Activated T-helper 17 cell treated with anti-CD3 and anti-CD28 coated beads, Interleukin-2, amount 50 U/mL, for 72 hours (primary cell): ENCODE measurements around the gene MCAM. TPM values are rescaled to one million over a fixed set of nuclear protein-coding genes. Genes with fewer than 3 reads are reported as not detected.
A peak's percentile ranks its signal among the peaks of the same experiment; 100 is the strongest.

Experiments
- ATAC-seq: fragments of 150-1000 bp; cut with Tn5 transposase; replicated peaks from 2 replicates; pipeline ENCODE4 v1.10.0; 2021; ENCODE audit warnings: mild to moderate bottlenecking, moderate library complexity
- H3K27ac Mint-ChIP-seq: one replicate; pipeline ENCODE4 v1.8.0; 2022; ENCODE audit warnings: mixed read lengths
- H3K27me3 Mint-ChIP-seq: one replicate; pipeline ENCODE4 v1.8.0; 2022; ENCODE audit warnings: mixed read lengths
- H3K36me3 Mint-ChIP-seq: one replicate; pipeline ENCODE4 v1.8.0; 2022; ENCODE audit warnings: low read depth, mild to moderate bottlenecking, mixed read lengths
- H3K4me1 Mint-ChIP-seq: one replicate; pipeline ENCODE4 v1.8.0; 2022; ENCODE audit warnings: mixed read lengths
- H3K4me3 Mint-ChIP-seq: one replicate; pipeline ENCODE4 v1.8.0; 2022; ENCODE audit warnings: mild to moderate bottlenecking, mixed read lengths
- H3K9me3 Mint-ChIP-seq: one replicate; pipeline ENCODE4 v1.8.0; 2022; ENCODE audit warnings: mixed read lengths
- total RNA-seq, 2 donors: library from RNA; stranded (reverse); gene quantifications; one replicate each; pipeline ENCODE4 v1.2.3, GENCODE V29; 2022

The MCAM gene
- total RNA-seq, 2 donors from 2014 or later, result 8.2 to 31.1 TPM

DNA sequence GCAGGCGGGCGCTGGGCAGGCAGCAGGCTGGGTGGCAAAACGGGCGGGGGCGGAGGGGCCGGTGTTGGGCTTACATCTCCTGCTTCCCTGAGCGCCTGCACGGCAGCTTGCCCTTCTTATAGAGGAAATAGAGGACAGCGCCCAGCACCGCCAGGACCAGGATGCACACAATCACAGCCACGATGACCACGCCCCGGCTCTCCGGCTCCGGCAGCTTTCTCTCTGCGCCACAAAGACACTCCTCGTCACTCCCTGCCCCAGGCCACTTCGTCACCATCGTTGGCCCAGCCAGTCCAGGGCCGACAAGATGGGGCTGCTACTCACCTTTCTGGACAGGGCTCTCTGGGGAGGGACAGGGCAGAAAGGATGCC lies 6.3 kb downstream of the MCAM start:
- Mint-ChIP-seq H3K9me3 (no peaks in the 10 kb centered on the region), H3K27me3 (no peaks in the 10 kb centered on the region), H3K27ac (no peak overlapping the region), H3K36me3 (peaks cover 15% of the 10 kb centered on the region), H3K4me1 (peaks cover 6% of the 10 kb centered on the region), H3K4me3 (no peak overlapping the region)
- no peak for ATAC-seq

DNA sequence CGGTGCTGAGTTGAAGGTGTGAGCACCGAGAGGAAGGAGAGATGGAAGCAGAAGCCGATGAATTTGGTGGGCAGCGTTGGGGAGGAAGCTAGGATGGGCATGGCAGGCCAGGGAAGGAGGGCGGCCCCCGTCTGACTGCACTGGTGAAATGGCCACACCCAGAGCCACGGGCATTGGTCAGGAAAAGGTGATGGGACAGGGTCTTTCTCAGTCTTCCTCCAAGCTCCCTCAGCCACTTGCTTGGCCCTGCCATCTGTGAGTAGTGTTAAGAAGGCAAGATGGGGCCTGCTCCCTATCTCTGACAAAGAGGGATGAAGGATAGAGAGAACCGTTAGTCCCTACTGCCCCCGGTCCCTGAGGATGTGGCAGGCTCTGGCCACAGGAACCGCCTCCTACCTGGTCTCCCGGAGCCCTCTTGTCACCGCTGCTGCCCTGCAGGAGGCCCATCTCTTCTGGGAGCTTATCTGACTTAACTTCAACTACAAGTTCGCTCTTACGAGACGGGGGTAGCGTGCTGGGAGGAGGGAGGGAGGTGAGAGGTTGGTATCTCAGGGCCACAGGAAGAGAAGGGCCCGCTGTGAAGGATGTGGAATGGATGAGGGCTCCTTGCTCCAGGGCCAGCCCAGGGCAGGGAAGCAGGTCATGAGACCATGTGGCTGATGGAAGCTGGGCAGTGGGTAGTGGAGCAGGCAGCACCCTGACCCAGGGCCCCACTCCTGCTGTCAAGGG lies 6.8 kb downstream of the MCAM start:
- no peak overlapping the region for H3K4me3 Mint-ChIP-seq
- ATAC-seq, result no peak
- no peaks in the 10 kb centered on the region for H3K9me3 Mint-ChIP-seq
- H3K27me3 Mint-ChIP-seq, result no peaks in the 10 kb centered on the region
- no peak overlapping the region for H3K27ac Mint-ChIP-seq
- peaks cover 20% of the 10 kb centered on the region for H3K36me3 Mint-ChIP-seq
- H3K4me1 Mint-ChIP-seq, result peaks cover 11% of the 10 kb centered on the region

DNA sequence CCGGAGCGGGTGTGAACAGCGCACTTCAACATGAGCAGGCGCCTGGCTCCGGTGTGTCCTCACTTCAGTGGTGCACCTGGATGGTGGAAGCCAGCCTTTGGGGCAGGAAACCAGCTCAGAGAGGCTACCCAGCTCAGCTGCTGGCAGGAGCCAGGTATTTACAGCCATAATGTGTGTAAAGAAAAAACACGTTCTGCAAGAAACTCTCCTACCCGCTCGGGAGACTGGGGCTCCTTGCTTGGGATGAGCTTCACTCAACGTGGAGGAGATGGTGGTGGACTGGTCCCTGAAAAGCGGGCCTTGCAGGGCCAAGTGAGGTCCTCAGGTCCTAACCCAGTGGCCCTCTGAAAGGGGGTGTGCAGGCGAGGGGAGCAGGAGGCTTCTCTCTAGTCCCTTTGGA lies 7.5 kb downstream of the MCAM start:
- no peaks in the 10 kb centered on the region for H3K27me3 Mint-ChIP-seq
- H3K4me1 Mint-ChIP-seq, result peaks cover 13% of the 10 kb centered on the region
- H3K4me3 Mint-ChIP-seq, result no peak overlapping the region
- no peak for ATAC-seq
- no peak overlapping the region for H3K27ac Mint-ChIP-seq
- H3K36me3 Mint-ChIP-seq, result peaks cover 27% of the 10 kb centered on the region
- H3K9me3 Mint-ChIP-seq, result no peaks in the 10 kb centered on the region

DNA sequence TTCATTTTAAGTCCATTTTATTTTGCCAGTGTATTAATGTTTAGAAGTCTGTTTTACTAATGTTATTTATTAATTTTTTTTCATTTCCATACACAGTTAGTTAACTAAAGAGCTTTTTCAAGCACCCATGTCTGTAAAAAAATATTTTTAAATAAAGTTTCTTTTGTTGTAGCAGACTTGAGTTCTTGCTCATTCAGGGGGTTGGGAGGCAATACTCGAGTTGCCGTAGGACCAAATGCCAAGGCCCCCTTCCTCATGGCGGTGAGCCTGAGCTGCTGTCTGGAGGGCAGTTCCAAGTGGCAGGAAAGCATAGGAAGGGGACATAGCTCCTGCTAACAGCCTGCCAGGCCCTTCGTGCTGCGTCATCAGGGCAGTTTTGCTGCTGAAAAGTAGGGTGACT lies 9.0 kb downstream of the MCAM start:
- H3K27ac Mint-ChIP-seq, result no peak overlapping the region
- peaks cover 42% of the 10 kb centered on the region for H3K36me3 Mint-ChIP-seq
- no peaks in the 10 kb centered on the region for H3K27me3 Mint-ChIP-seq
- peaks cover 13% of the 10 kb centered on the region for H3K4me1 Mint-ChIP-seq
- ATAC-seq, result no peak
- no peak overlapping the region for H3K4me3 Mint-ChIP-seq
- H3K9me3 Mint-ChIP-seq, result no peaks in the 10 kb centered on the region

DNA sequence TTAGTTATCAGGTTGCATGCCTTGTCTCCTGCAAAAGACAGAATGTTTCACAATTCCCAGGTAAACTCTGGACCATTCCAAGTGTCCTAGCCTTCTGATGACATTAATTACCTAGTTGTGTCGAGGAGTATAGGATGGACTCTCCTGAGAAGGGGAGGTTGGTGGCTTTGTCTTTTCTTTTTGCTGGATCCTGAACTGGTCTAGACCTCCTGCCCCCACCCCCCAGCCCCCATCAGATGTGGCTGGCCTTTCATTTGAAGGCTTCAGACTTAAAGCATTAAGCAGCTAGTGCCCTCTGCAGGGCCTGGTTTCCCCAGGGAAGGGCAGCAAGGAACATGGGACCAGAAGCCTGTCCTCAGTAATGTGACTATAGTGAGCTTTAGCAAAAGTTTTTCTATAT lies 9.7 kb downstream of the MCAM start:
- Mint-ChIP-seq H3K27me3 (no peaks in the 10 kb centered on the region), H3K4me3 (peak overlapping the region; percentile 45), H3K9me3 (no peaks in the 10 kb centered on the region), H3K27ac (peak overlapping the region; percentile 69), H3K4me1 (peaks cover 13% of the 10 kb centered on the region), H3K36me3 (peaks cover 49% of the 10 kb centered on the region)
- ATAC-seq, result no peak

DNA sequence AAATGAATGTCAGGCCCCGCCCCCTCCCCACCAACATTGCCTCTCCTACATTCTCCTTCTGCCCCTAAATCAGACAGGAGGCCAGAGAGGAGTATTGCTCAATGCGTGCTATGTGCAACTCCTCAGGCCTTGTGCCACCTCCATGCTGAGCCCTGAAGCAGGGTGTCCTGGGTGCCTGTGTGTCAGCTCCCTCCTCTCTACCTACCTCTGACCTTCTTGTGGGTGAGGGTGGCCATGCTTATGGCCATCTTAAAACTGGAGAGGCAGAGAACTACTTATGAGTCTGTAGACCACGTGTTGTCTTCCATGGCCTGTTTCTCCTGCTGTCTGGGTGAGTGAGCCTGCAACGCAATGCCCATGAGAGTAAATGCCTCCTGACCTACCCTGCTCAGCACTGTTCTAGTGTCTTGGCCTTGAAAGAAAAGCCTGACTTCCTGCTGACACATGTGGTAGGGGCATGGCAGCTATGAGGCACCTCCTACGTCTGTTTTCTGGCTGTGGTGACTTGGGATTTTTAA lies 10.5 kb downstream of the MCAM start:
- Mint-ChIP-seq H3K36me3 (peaks cover 57% of the 10 kb centered on the region), H3K27me3 (no peaks in the 10 kb centered on the region), H3K4me3 (peak overlapping the region; percentile 45), H3K27ac (peak overlapping the region; percentile 69), H3K9me3 (no peaks in the 10 kb centered on the region), H3K4me1 (peaks cover 13% of the 10 kb centered on the region)
- peak; percentile 90 for ATAC-seq

DNA sequence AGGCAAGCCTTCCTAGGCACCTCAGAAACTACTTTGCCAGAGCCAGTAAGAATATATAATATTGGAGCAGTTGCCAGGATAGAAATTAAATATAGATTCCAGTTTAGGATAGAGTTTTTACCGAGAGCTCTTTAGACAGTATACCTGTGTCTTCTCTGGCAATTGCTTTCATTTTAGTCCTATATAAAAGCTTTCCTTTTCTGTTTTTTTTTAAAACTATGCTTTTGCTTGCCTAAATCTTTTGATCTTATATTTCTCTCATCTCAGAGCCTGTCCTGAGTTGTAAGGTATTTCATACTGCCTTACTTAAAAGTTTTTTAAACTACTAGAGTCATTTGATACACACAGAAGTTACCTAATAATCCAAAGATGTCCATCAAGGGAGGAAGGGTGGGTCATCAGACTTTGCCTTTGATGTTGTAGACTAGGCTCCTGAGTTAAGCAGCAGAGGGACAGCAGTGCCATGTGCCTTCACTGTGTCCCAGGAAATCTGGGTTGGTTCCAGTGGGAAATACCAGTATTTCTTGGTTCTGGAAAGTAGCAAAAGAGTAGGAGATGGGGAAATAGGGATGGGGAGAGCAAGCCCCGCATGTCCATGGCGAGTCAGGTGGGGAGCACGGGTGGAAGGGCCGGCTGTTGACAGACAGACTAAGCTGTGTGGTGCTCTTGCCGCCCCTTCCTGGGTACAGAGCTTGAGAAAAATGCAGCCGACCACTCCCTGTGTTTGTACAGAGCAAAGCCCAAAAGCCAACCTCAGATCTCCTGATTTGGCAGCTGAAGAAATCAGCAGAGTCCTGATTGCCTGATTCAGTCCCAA lies 11.2 kb downstream of the MCAM start:
- Mint-ChIP-seq H3K4me1 (peaks cover 13% of the 10 kb centered on the region), H3K27me3 (no peaks in the 10 kb centered on the region), H3K9me3 (no peaks in the 10 kb centered on the region), H3K27ac (peak overlapping the region; percentile 69), H3K4me3 (peak overlapping the region; percentile 45), H3K36me3 (peaks cover 64% of the 10 kb centered on the region)
- ATAC-seq, result no peak

DNA sequence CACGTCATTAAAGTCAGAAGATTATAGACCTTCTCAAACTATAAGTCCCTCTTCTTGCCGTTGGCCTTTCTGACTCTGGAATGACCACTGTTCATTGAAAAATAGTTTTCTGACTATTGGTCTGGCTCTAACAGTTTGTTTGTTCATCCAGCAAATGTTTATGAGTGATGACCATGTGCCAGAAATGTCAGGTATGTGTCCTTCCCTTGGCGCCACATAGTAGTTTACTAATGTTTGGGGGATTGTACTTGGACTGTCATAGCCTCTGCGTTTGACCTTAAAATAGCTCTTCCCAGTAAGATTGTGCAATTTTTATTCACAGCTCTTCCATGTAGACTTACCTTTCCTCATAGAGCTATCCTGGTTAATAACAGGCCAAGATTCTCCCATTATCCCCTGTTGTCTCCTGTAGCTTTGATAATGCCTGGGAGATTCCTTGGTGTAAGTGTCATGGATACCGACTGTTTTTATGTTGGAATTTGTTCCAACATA lies 13.7 kb downstream of the MCAM start:
- peaks cover 77% of the 10 kb centered on the region for H3K36me3 Mint-ChIP-seq
- no peak for ATAC-seq
- H3K27ac Mint-ChIP-seq, result peak overlapping the region; percentile 59
- H3K9me3 Mint-ChIP-seq, result no peaks in the 10 kb centered on the region
- no peak overlapping the region for H3K4me3 Mint-ChIP-seq
- H3K4me1 Mint-ChIP-seq, result peaks cover 13% of the 10 kb centered on the region
- no peaks in the 10 kb centered on the region for H3K27me3 Mint-ChIP-seq

DNA sequence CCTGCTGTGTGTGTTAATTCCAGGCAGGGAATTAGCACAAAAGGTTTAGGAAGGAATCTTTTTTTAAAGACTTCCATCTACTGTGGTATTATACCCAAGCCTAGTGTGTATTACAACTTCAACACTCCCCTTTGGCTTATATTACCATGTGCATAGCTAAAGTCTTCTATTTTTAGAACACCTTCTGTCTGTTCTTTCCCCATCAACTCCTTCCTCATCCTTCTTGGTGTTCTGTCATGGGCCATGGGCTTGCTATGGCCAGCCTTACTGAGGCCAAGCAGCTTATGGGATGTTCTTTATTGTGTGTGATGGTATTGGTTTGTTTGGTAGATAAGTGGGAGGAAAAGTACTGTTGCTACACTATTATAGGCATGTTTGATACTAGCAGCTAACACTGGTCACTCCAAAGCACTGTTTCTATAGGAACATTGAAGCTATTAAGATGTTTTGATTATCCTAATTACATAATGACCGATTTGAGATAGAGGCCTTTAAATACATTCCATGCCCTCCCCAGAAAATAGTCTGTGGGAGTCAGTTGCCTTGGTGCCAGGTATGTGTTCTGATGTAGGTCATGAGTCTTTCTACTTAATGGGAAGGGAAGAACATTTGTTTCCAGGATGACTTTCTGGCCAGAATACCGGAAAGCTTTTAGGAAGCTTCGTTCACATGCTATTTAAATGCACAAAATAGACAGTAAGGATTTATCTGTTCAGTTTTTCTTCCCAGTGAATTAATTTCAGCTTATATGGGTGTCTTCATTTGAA lies 16.5 kb downstream of the MCAM start:
- peaks cover 97% of the 10 kb centered on the region for H3K36me3 Mint-ChIP-seq

DNA sequence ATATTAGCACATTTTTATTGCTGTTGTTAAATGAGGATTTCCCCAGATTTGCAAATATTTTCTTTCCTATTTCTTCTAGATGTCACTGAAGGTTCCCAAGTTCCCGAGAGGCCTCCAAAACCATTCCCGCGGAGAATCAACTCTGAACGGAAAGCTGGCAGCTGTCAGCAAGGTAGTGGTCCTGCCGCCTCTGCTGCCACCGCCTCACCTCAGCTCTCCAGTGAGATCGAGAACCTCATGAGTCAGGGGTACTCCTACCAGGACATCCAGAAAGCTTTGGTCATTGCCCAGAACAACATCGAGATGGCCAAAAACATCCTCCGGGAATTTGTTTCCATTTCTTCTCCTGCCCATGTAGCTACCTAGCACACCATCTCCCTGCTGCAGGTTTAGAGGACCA lies 17.5 kb downstream of the MCAM start:
- peaks cover 92% of the 10 kb centered on the region for H3K36me3 Mint-ChIP-seq

More for the DNA sequence above, 16.5 kb downstream of the MCAM start:
- no peak for ATAC-seq
- Mint-ChIP-seq H3K4me1 (peaks cover 5% of the 10 kb centered on the region), H3K9me3 (no peaks in the 10 kb centered on the region), H3K27ac (no peak overlapping the region), H3K4me3 (no peak overlapping the region), H3K27me3 (no peaks in the 10 kb centered on the region)

DNA sequence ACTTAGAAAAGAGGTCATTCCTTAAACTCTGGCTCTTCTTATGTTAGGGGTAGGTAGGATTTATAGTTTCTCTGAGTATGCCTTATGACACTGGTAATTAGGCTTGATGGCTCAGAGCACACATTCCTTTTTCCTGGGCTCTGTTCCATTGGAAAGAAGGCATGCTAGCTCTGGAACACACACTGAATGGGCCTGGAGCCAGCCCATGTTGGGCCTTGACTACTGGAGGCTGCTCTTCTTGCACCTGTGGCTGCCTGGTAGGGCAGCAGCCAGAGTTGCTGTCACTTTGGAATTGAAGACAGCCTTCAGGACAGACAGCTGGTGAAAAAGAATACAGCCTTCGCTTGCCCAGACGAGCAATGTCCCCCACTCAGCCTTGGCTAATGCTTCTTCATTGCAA lies 18.2 kb downstream of the MCAM start:
- Mint-ChIP-seq H3K27me3 (no peaks in the 10 kb centered on the region), H3K9me3 (no peaks in the 10 kb centered on the region), H3K27ac (no peak overlapping the region), H3K36me3 (peaks cover 87% of the 10 kb centered on the region), H3K4me1 (no peaks in the 10 kb centered on the region), H3K4me3 (no peak overlapping the region)
- no peak for ATAC-seq

More for the DNA sequence above, 17.5 kb downstream of the MCAM start:
- Mint-ChIP-seq H3K4me1 (no peaks in the 10 kb centered on the region), H3K4me3 (no peak overlapping the region), H3K27ac (no peak overlapping the region), H3K27me3 (no peaks in the 10 kb centered on the region), H3K9me3 (no peaks in the 10 kb centered on the region)
- ATAC-seq, result no peak

DNA sequence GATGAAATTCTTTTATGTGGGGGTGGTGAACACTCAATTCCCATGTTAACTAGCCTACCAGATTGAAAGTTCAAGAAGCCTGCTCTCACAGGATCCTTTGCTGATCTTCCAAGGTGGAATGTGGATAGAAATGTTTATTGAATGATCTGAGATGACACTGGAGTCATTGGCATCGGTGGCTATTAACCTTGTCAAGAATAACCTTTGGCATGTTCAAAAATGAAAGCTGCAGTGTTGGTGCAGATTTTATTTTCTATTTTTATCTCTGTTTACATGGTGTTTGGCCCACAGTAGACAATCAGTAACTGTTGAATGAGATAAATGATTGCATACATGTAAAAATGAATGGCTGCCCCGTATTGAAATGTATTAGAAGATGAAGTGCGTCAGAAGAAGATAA lies 19.0 kb downstream of the MCAM start:
- Mint-ChIP-seq H3K27me3 (no peaks in the 10 kb centered on the region), H3K36me3 (peaks cover 86% of the 10 kb centered on the region), H3K9me3 (no peaks in the 10 kb centered on the region), H3K4me1 (no peaks in the 10 kb centered on the region), H3K27ac (no peak overlapping the region), H3K4me3 (no peak overlapping the region)
- no peak for ATAC-seq

DNA sequence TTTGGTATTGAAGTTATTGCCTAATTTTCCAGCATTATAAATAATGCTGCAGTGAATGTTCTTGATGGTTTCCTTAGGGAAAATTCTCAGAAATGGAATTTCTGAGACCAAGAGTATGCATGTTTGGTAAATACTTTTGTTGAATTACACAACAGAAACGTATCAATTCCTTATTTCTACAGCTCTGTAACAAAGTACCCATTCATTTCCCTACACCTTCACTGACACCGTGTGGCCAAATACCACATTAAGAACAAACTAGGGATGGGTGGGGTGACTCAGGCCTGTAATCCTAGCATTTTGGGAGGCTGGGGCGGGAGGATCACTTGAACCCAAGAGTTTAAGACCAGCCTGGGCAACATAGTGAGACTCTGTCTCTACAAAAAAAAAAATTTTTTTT lies 21.8 kb downstream of the MCAM start:
- Mint-ChIP-seq H3K4me1 (no peaks in the 10 kb centered on the region), H3K4me3 (no peak overlapping the region), H3K27ac (no peak overlapping the region), H3K9me3 (no peaks in the 10 kb centered on the region), H3K27me3 (no peaks in the 10 kb centered on the region), H3K36me3 (peaks cover 82% of the 10 kb centered on the region)
- no peak for ATAC-seq

DNA sequence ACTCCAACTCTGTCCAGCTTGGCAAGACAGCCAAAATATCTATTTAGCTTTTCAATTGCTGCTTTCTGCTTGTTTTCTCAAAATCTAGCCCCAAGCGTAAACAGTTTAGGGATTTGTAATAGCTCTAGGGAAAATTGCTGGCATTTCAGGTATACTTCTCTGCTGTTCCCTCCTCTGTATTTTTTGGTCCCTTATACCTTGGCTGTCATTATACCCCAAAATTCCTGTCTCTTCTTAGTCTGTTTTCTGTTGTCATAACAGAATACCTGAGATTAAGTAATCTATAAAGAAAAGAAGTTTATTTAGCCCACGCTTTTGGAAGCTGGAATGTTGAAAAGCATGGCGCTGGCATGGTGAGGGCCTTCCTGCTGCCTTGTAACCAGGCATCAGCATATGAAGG lies 23.5 kb downstream of the MCAM start:
- H3K9me3 Mint-ChIP-seq, result no peaks in the 10 kb centered on the region
- no peak for ATAC-seq
- H3K4me3 Mint-ChIP-seq, result no peak overlapping the region
- H3K36me3 Mint-ChIP-seq, result peaks cover 81% of the 10 kb centered on the region
- H3K4me1 Mint-ChIP-seq, result no peaks in the 10 kb centered on the region
- no peaks in the 10 kb centered on the region for H3K27me3 Mint-ChIP-seq
- H3K27ac Mint-ChIP-seq, result no peak overlapping the region
